Neutrophil (primary cell): ENCODE measurements around the gene ING3.

Source experiments
- H3K27ac ChIP-seq: fragments of 200-600 bp; sonication (generic); 2 replicates; pipeline ENCODE4 v1.5.1; 2016; ENCODE audit warnings: mild to moderate bottlenecking, moderate library complexity
- H3K27me3 ChIP-seq: fragments of 200-600 bp; sonication (generic); 2 replicates; pipeline ENCODE4 v1.6.0; 2016; ENCODE audit warnings: mild to moderate bottlenecking
- H3K36me3 ChIP-seq: fragments of 200-600 bp; sonication (generic); 2 replicates; pipeline ENCODE4 v1.5.1; 2017
- H3K4me1 ChIP-seq, 2 experiments: fragments of 200-600 bp in 1 of 2; sonication (generic) in 1 of 2; 1 replicate in 1 of 2; 2 replicates in 1 of 2; pipeline versions ENCODE4 v1.5.1 to v1.6.1; 2013 to 2016; ENCODE audit warnings: low read depth in 1 of 2, low read length in 1 of 2, mild to moderate bottlenecking in 1 of 2, moderate library complexity in 1 of 2; ENCODE audit not compliant: control insufficient read depth in 1 of 2, insufficient read depth in 1 of 2
- H3K4me3 ChIP-seq, 2 experiments: fragments of 200-600 bp in 1 of 2; sonication (generic) in 1 of 2; 1 replicate in 1 of 2; 2 replicates in 1 of 2; pipeline ENCODE4 v1.5.1; 2013 to 2016; ENCODE audit warnings: low read depth in 1 of 2, low read length in 1 of 2, mild to moderate bottlenecking in 1 of 2, moderate library complexity in 1 of 2
- H3K9me3 ChIP-seq: fragments of 200-600 bp; sonication (generic); 2 replicates; pipeline ENCODE4 v1.5.1; 2016
- CTCF ChIP-seq: fragments of 200-600 bp; sonication (generic); IDR thresholded peaks from 2 replicates; pipeline ENCODE4 v1.5.1; 2016; ENCODE audit warnings: antibody characterized with exemption

Gene ING3

GRCh38 chr7:120985839-120986238, 35.3 kb downstream of the ING3 start:
- no peak for TF ChIP-seq CTCF
- H3K36me3 ChIP-seq = no peaks in the 10 kb centered on the region
- H3K4me3 ChIP-seq = no peak overlapping the region
- peaks cover 15 to 20% of the 10 kb centered on the region in 2 experiments for H3K4me1 ChIP-seq
- peaks cover 38% of the 10 kb centered on the region for H3K27me3 ChIP-seq
- H3K9me3 ChIP-seq = no peaks in the 10 kb centered on the region
- no peak overlapping the region for H3K27ac ChIP-seq

- no peak overlapping the region for H3K27ac ChIP-seq
- H3K4me1 ChIP-seq = peaks cover 15 to 20% of the 10 kb centered on the region in 2 experiments
- H3K4me3 ChIP-seq = no peak overlapping the region
- TF ChIP-seq CTCF = no peak
- no peaks in the 10 kb centered on the region for H3K36me3 ChIP-seq
- no peaks in the 10 kb centered on the region for H3K9me3 ChIP-seq
- H3K27me3 ChIP-seq = peaks cover 46% of the 10 kb centered on the region
Measured at GRCh38 chr7:120986650-120987049, 36.1 kb downstream of the ING3 start.

- no peak for TF ChIP-seq CTCF
- no peak overlapping the region for H3K4me3 ChIP-seq
- peaks cover 53% of the 10 kb centered on the region for H3K27me3 ChIP-seq
Measured at GRCh38 chr7:120987280-120987679, 36.7 kb downstream of the ING3 start.

GRCh38 chr7:120987683-120988590, 37.4 kb downstream of the ING3 start:
- peaks cover 15 to 20% of the 10 kb centered on the region in 2 experiments for H3K4me1 ChIP-seq
- TF ChIP-seq CTCF = peak; percentile 69
- H3K27ac ChIP-seq = no peak overlapping the region
- peak overlapping the region; percentile 34 to 53 for H3K4me3 ChIP-seq
- no peaks in the 10 kb centered on the region for H3K9me3 ChIP-seq
- H3K36me3 ChIP-seq = no peaks in the 10 kb centered on the region
- H3K27me3 ChIP-seq = peaks cover 59% of the 10 kb centered on the region

More at GRCh38 chr7:120987280-120987679, 36.7 kb downstream of the ING3 start:
- Histone ChIP-seq H3K27ac (no peak overlapping the region), H3K9me3 (no peaks in the 10 kb centered on the region), H3K4me1 (peaks cover 15 to 20% of the 10 kb centered on the region in 2 experiments), H3K36me3 (no peaks in the 10 kb centered on the region)

- no peaks in the 10 kb centered on the region for H3K36me3 ChIP-seq
- H3K9me3 ChIP-seq = no peaks in the 10 kb centered on the region
- peak within 1 kb of the TSS; percentile 34 to 53 for H3K4me3 ChIP-seq
- H3K27ac ChIP-seq = no peak within 1 kb of the TSS
- TF ChIP-seq CTCF = no peak
- peaks cover 66% of the 10 kb centered on the region for H3K27me3 ChIP-seq
- H3K4me1 ChIP-seq = peaks cover 15 to 20% of the 10 kb centered on the region in 2 experiments
Measured at GRCh38 chr7:120988591-120989256, 38.1 kb downstream of the ING3 start, which contains the start of gene CPED1. TSS of gene CPED1 (plus strand) at chr7:120988711. CDS start at chr7:120989622, 911 bp downstream.
